ENCODE measurements around the gene PSME2.

DNA sequence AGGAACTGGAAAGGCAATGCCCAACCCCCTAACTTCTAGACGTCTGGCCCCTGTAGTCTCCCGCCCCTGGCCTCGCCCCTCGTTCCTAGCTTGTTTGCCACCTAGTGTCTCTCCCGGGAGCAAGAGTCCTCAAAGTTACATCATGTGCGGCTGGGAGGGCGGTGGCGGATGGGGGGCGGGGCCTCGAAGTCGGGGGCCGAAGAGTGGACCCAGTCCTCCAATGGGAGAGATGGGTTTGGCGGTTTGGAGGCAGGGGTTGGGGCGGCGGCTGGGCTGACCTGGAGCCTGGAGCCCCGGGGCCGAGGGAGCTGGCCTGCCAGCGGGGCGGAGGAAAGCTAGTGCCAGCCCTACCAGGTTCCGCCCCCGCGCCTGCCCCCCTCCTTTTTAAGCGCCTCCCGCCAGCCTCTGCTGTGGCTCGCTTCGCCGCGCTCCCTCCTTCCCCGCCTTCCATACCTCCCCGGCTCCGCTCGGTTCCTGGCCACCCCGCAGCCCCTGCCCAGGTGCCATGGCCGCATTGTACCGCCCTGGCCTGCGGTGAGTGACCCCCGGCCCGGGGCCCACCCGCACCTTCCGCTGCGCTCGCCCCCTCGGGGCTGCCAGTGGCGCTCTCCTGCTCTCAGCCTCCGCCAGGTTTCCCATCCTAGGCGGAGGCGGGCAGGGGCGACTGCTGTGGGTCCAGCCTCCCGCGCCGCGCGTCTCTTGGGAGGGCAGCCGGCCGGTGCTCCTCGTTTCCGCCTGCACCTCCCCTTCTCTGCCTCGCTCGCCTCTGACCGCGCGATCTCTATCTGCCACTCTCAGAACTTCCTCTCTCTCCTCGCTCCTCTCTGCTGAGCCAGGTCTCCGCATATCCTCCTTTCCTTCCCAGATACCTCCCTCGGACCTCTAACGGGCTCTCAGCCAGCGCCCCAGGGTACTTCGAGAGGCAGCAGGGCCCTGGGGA is 52.2 kb downstream of the PSME2 start, which contains the start of gene PCK2:
- TF ChIP-seq CTCF (IDR thresholded peaks at IDR 0.05; ENCODE audit: low read depth, low read length) (no peak), POLR2A (IDR thresholded peaks at IDR 0.05; ENCODE audit: extremely low read depth, insufficient read length) (peak; percentile 57), MYC (IDR thresholded peaks at IDR 0.05; ENCODE audit: low read depth, low read length) (peak; percentile 70)
- TF ChIP-seq, protein P1, sequence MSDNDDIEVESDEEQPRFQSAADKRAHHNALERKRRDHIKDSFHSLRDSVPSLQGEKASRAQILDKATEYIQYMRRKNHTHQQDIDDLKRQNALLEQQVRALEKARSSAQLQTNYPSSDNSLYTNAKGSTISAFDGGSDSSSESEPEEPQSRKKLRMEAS (IDR thresholded peaks at IDR 0.05; ENCODE audit: low read depth, low read length): peak; percentile 49

Measured in NB4 (cell line).